Neural progenitor cell (in vitro differentiated cells): ENCODE measurements around the gene NUMB. TPM values are rescaled to one million over a fixed set of nuclear protein-coding genes. Genes with fewer than 3 reads are reported as not detected.

Experiments
- DNase-seq: peaks from one replicate; pipeline ENCODE4 v3.0.0-alpha.2; 2016; ENCODE audit warnings: low spot score
- H2AFZ ChIP-seq: fragments of 200-600 bp; sonication (generic); replicated peaks from 2 replicates; pipeline ENCODE4 v1.6.1; 2016; ENCODE audit warnings: antibody characterized with exemption
- H3F3A ChIP-seq: fragments of 200-600 bp; sonication (generic); 2 replicates; pipeline ENCODE4 v1.6.1; 2016; ENCODE audit warnings: antibody characterized with exemption, low read depth
- H3K27ac ChIP-seq: fragments of 200-600 bp; sonication (generic); 2 replicates; pipeline ENCODE4 v1.5.1; 2016; ENCODE audit warnings: mild to moderate bottlenecking
- H3K27me3 ChIP-seq: fragments of 200-600 bp; sonication (generic); 2 replicates; pipeline ENCODE4 v1.6.1; 2016; ENCODE audit warnings: mild to moderate bottlenecking, moderate library complexity
- H3K36me3 ChIP-seq: fragments of 200-600 bp; sonication (generic); 2 replicates; pipeline ENCODE4 v1.5.1; 2016
- H3K4me1 ChIP-seq: fragments of 200-600 bp; sonication (generic); 2 replicates; pipeline ENCODE4 v1.6.1; 2016; ENCODE audit warnings: mixed run types
- H3K4me2 ChIP-seq: fragments of 200-600 bp; sonication (generic); 2 replicates; pipeline ENCODE4 v1.6.1; 2016
- H3K4me3 ChIP-seq: fragments of 200-600 bp; sonication (generic); 2 replicates; pipeline ENCODE4 v1.5.1; 2016
- H3K79me2 ChIP-seq: fragments of 200-600 bp; sonication (generic); 2 replicates; pipeline ENCODE4 v1.6.1; 2016; ENCODE audit warnings: low read depth
- H3K9ac ChIP-seq: fragments of 200-600 bp; sonication (generic); 2 replicates; pipeline ENCODE4 v1.6.1; 2016
- H3K9me3 ChIP-seq: fragments of 200-600 bp; sonication (generic); 2 replicates; pipeline ENCODE4 v1.5.1; 2016; ENCODE audit warnings: low read depth
- H4K20me1 ChIP-seq: fragments of 200-600 bp; sonication (generic); 2 replicates; pipeline ENCODE4 v1.6.1; 2016; ENCODE audit warnings: low read depth
- H3K27ac Mint-ChIP-seq: 3 replicates; pipeline ENCODE4 v1.8.0; 2021; ENCODE audit warnings: mixed read lengths
- H3K27me3 Mint-ChIP-seq: 2 replicates; pipeline ENCODE4 v1.8.0; 2022; ENCODE audit warnings: low read depth, mild to moderate bottlenecking, inconsistent platforms, moderate library complexity, mixed read lengths; ENCODE audit not compliant: insufficient read depth
- H3K36me3 Mint-ChIP-seq: 3 replicates; pipeline ENCODE4 v1.8.0; 2021; ENCODE audit warnings: mixed read lengths
- H3K4me1 Mint-ChIP-seq: 3 replicates; pipeline ENCODE4 v1.8.0; 2021; ENCODE audit warnings: mixed read lengths
- H3K4me3 Mint-ChIP-seq: 3 replicates; pipeline ENCODE4 v1.8.0; 2021; ENCODE audit warnings: mild to moderate bottlenecking, moderate library complexity, mixed read lengths
- H3K9me3 Mint-ChIP-seq: 3 replicates; pipeline ENCODE4 v1.8.0; 2020; ENCODE audit warnings: mixed read lengths
- EZH2 ChIP-seq: fragments of 200-600 bp; sonication (generic); IDR thresholded peaks from 2 replicates; pipeline ENCODE4 v1.6.1; 2017; ENCODE audit warnings: antibody characterized with exemption, mild to moderate bottlenecking, moderate library complexity
- EZH2phosphoT487 ChIP-seq: fragments of 200-600 bp; sonication (generic); IDR thresholded peaks from 2 replicates; pipeline ENCODE4 v1.6.1; 2017; ENCODE audit warnings: antibody characterized with exemption
- total RNA-seq: library from RNA; depleted of rRNA; stranded (reverse); fragments of >200 nt; gene quantifications from 2 replicates; pipeline ENCODE4 v1.2.3, GENCODE V29; 2015; ENCODE audit warnings: low replicate concordance
- TF ChIP-seq, protein P1 (sequence below): fragments of 200-600 bp; sonication (generic); IDR thresholded peaks from 2 replicates; pipeline ENCODE4 v1.5.1; 2017; ENCODE audit warnings: antibody characterized with exemption, mild to moderate bottlenecking

The NUMB gene
- total RNA-seq, 1 donor from 2014 or later, result 37.2 TPM

DNA sequence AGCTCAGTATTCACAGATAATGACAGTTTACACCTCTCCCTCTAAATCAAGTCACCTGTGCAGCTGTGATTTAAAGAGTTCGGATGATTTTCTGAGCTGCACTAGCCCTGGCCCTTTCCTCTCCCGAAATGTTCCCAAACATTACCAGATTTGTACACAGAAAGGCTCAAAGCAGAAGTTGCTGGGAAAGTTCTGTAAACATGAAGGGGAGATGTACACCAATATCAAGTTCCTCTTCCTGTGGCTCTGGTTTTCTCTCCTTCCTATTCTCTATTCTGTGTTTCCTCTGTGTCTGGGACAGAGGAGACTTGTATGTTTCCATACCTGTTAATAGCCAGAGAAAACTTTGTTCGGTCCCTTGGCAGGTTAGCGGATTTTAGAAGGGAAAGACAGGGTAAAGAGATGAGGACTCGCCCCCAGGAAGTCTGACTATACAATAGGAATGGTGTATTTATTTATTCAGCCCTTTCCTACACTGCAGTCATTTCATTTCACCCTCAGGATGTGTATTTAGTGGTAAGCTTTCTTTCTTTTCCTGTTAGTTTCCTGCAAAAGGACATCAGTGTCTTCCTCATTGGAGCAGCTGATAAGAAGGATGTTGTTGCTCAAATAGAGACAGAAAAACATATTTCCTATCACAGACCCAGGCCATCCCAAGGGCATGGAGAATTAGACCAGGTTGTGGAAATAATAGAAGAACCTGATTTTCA is 7.6 kb upstream of the NUMB start:
- no peaks in the 10 kb centered on the region for H3K9me3 ChIP-seq
- Mint-ChIP-seq H3K27ac (no peak overlapping the region), H3K36me3 (no peaks in the 10 kb centered on the region), H3K4me1 (peaks cover 6% of the 10 kb centered on the region), H3K9me3 (no peaks in the 10 kb centered on the region), H3K4me3 (no peak overlapping the region), H3K27me3 (peaks cover 2% of the 10 kb centered on the region)
- no peak overlapping the region for H2AFZ ChIP-seq
- H3K27ac ChIP-seq, result no peak overlapping the region
- H4K20me1 ChIP-seq, result no peaks in the 10 kb centered on the region
- no peak for DNase-seq
- peaks cover 14% of the 10 kb centered on the region for H3K4me1 ChIP-seq
- no peak overlapping the region for H3K4me3 ChIP-seq
- H3F3A ChIP-seq, result peaks cover 7% of the 10 kb centered on the region
- TF ChIP-seq EZH2phosphoT487 (no peak), EZH2 (no peak)
- TF ChIP-seq, protein P1, sequence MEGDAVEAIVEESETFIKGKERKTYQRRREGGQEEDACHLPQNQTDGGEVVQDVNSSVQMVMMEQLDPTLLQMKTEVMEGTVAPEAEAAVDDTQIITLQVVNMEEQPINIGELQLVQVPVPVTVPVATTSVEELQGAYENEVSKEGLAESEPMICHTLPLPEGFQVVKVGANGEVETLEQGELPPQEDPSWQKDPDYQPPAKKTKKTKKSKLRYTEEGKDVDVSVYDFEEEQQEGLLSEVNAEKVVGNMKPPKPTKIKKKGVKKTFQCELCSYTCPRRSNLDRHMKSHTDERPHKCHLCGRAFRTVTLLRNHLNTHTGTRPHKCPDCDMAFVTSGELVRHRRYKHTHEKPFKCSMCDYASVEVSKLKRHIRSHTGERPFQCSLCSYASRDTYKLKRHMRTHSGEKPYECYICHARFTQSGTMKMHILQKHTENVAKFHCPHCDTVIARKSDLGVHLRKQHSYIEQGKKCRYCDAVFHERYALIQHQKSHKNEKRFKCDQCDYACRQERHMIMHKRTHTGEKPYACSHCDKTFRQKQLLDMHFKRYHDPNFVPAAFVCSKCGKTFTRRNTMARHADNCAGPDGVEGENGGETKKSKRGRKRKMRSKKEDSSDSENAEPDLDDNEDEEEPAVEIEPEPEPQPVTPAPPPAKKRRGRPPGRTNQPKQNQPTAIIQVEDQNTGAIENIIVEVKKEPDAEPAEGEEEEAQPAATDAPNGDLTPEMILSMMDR, result no peak
- no peak overlapping the region for H3K4me2 ChIP-seq
- no peaks in the 10 kb centered on the region for H3K36me3 ChIP-seq
- H3K27me3 ChIP-seq, result no peaks in the 10 kb centered on the region
- no peaks in the 10 kb centered on the region for H3K79me2 ChIP-seq
- no peak overlapping the region for H3K9ac ChIP-seq

DNA sequence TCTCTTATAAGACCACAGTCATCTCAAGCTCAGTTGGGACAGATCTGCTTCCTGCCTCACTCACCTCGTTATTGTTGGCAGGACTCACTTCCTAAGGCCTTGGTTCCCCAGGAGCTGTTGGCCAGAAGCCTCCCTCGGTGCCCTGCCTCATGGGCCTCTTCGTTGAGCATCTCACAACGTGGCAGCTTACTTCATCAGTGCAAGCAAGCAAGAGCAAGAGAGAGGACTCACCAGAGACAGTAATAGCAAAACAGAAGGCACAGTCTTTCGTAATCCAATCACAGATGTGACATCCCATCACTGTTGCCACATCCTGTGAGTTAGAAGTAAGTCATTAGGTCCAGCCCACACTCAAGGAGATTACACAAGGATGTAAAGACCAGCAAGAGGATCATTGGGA is 5.1 kb upstream of the NUMB start:
- no peak overlapping the region for H3K27ac ChIP-seq
- H3K4me3 ChIP-seq, result no peak overlapping the region
- H3K36me3 Mint-ChIP-seq, result no peaks in the 10 kb centered on the region
- H3K27ac Mint-ChIP-seq, result no peak overlapping the region
- H3K4me3 Mint-ChIP-seq, result no peak overlapping the region
- H3K79me2 ChIP-seq, result no peaks in the 10 kb centered on the region
- H3K9me3 Mint-ChIP-seq, result no peaks in the 10 kb centered on the region
- no peaks in the 10 kb centered on the region for H3K9me3 ChIP-seq
- no peak overlapping the region for H3K9ac ChIP-seq
- H3K27me3 ChIP-seq, result no peaks in the 10 kb centered on the region
- H4K20me1 ChIP-seq, result no peaks in the 10 kb centered on the region
- DNase-seq, result no peak
- H3K4me1 Mint-ChIP-seq, result peaks cover 12% of the 10 kb centered on the region
- TF ChIP-seq EZH2, result no peak
- TF ChIP-seq, protein P1, result no peak
- no peak for TF ChIP-seq EZH2phosphoT487
- H3K4me2 ChIP-seq, result no peak overlapping the region
- H3F3A ChIP-seq, result peaks cover 7% of the 10 kb centered on the region
- peaks cover 2% of the 10 kb centered on the region for H3K27me3 Mint-ChIP-seq
- no peaks in the 10 kb centered on the region for H3K36me3 ChIP-seq
- H3K4me1 ChIP-seq, result peaks cover 18% of the 10 kb centered on the region
- H2AFZ ChIP-seq, result no peak overlapping the region

DNA sequence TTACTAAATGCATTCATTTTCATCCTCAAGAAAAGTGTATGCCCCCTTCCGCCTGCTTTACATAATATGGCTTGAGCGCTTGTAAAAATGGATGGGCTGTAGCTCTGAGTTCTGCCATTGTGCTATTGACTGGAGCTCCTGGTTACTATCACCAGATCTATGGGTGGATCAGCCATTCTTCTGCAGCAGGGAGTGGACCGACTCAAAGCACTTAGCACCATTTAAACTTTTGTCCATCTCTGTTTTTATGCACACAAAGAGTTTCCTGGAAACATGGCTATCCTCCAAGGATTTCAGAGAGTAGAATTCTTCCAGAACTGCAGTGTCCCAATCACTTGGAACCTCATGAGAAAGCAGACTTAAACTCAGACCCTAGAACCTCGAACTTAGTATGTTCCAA is 4.5 kb upstream of the NUMB start:
- H3K4me3 Mint-ChIP-seq, result no peak overlapping the region
- no peak for DNase-seq
- H3K27me3 Mint-ChIP-seq, result peaks cover 4% of the 10 kb centered on the region
- TF ChIP-seq, protein P1, result no peak
- TF ChIP-seq EZH2 (no peak), EZH2phosphoT487 (no peak)
- no peak overlapping the region for H3K27ac ChIP-seq
- H4K20me1 ChIP-seq, result no peaks in the 10 kb centered on the region
- peaks cover 12% of the 10 kb centered on the region for H3K4me1 Mint-ChIP-seq
- peaks cover 18% of the 10 kb centered on the region for H3K4me1 ChIP-seq
- peaks cover 12% of the 10 kb centered on the region for H3F3A ChIP-seq
- H3K4me3 ChIP-seq, result no peak overlapping the region
- no peaks in the 10 kb centered on the region for H3K9me3 Mint-ChIP-seq
- no peak overlapping the region for H3K9ac ChIP-seq
- no peak overlapping the region for H3K27ac Mint-ChIP-seq
- H3K4me2 ChIP-seq, result no peak overlapping the region
- H3K36me3 Mint-ChIP-seq, result no peaks in the 10 kb centered on the region
- H2AFZ ChIP-seq, result no peak overlapping the region
- H3K36me3 ChIP-seq, result no peaks in the 10 kb centered on the region
- peaks cover 3% of the 10 kb centered on the region for H3K79me2 ChIP-seq
- no peaks in the 10 kb centered on the region for H3K9me3 ChIP-seq
- H3K27me3 ChIP-seq, result no peaks in the 10 kb centered on the region
